Activated gamma-delta T cell treated with anti-CD3 and anti-CD28 coated beads, Interleukin-2, amount 50 U/mL, for 16 hours (primary cell): Measurements from ENCODE around the gene KRTAP5-5.
"Not testable (repeated sequence)": the region's sequence is repeated elsewhere in the genome, so short reads cannot be mapped to it uniquely, and the experiment has no call there.

Source experiments
- DNase-seq: peaks from one replicate; pipeline ENCODE4 v3.0.0-alpha.2; 2020; ENCODE audit warnings: low read depth

The KRTAP5-5 gene

DNA sequence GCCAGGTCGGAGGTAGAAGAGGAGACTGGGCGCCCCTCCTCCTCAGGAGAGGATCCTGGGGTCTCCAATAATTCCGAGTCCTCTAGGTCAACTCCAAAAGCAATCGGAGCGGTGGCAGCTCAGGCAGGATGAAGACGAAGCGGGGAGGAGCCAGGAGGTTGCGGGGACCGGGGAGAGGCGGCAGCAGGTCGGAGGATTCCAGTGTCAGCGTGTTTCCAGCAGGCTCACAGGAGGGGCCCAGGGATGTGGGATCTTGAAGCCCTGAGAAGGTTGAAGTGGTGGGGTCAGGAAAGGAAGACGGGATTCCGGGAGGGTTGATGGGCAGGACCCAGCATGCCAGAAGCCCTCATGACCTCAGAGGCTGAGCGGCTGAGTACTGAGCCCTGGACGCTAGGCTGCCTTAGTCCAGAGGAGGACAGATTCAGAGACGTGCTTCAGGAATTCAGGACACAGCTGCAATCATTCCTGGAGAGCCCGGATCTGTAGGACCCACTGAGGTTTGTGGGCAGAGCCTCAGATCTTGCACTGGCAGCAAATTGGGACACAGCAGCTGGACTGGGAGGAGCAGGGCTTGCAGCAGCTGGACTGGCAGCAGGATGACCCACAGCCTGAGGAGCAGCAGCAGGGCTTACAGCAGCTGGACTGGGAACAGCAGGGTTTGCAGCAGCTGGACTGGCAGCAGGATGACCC, 22.3 kb upstream of the KRTAP5-5 start:
- DNase-seq: not testable (repeated sequence)

- not testable (repeated sequence) for DNase-seq
Observed at GRCh38 chr11:1607901-1608300, 21.7 kb upstream of the KRTAP5-5 start.

- no peak for DNase-seq
Observed at GRCh38 chr11:1608363-1608762, 21.2 kb upstream of the KRTAP5-5 start, which contains the start of gene KRTAP5-3. TSS of gene KRTAP5-3 (minus strand) at chr11:1608463. CDS start at chr11:1608385, 78 bp downstream.

GRCh38 chr11:1618231-1618630, 11.3 kb upstream of the KRTAP5-5 start:
- DNase-seq: no peak

- DNase-seq: no peak
Observed at GRCh38 chr11:1619449-1619848, 10.1 kb upstream of the KRTAP5-5 start.

DNA sequence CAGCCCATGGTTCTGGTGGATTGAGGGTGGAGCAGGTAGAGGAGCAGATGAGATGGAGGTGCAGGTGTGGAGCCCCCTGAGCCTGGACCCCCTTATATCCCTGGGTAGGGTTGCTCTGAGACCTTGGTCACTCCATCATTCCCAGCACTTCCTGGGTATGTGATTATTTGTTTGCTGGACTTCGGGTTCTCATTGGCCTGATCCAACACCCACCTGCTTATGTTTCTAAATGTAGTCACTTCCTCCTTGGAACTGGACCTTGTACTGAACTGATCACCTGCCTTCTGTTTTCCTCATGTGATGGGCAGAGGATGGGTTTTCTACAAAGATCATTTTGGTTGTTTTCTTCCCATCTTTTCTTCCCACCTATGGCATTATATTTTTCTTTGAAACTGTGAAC, 7.5 kb upstream of the KRTAP5-5 start, which contains the start of gene KRTAP5-4:
TSS of gene KRTAP5-4 (minus strand) at position 53 of the 400 bp plus-strand sequence. CDS start at position 8, 45 bp downstream.
- no peak for DNase-seq

- DNase-seq: no peak
Observed at GRCh38 chr11:1623716-1624115, 5.9 kb upstream of the KRTAP5-5 start.

- DNase-seq: no peak
Observed at GRCh38 chr11:1624621-1625020, 5.0 kb upstream of the KRTAP5-5 start.

- DNase-seq: no peak
Observed at GRCh38 chr11:1625541-1625940, 4.0 kb upstream of the KRTAP5-5 start.

DNA sequence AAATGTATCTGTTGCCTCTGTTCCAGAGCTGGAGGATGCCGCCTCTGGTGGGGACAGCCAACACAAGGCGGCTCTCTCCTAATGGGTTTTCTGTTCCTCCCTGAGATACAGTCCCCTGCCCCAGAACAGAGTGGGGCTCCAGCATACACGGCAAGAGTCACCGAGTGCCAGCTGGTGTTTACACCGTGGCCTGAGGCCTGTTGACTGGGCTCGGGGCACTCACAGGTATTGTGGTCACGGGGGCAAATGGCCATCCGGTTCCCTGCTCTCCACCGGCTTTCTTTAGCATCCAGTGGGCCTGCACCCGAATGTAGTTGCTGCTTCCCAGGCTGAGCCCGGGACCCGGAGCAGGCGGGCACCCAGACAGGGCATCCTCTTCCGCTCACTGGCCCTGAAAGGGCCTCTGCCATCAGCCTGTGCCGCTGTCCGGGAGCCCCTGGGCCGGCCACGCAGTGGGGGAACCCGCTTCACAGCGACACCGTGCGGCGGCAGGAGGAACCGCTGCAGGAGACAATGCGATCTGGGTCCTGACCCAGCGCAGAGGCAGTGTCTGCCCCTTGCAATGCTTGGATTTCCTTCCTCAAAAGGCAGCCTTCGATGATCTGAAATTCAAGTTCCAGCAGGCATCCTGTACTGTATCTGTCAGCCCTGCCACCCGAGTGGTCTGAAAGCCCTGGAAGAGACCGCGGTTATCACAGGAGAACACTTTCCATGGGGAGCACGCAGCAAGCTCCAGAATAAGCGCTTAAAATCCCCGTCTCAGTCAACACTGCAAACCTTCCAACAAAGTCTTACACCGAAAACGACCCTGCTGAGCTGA, 859 bp upstream of the KRTAP5-5 start:
- DNase-seq: peak; percentile 24

DNA sequence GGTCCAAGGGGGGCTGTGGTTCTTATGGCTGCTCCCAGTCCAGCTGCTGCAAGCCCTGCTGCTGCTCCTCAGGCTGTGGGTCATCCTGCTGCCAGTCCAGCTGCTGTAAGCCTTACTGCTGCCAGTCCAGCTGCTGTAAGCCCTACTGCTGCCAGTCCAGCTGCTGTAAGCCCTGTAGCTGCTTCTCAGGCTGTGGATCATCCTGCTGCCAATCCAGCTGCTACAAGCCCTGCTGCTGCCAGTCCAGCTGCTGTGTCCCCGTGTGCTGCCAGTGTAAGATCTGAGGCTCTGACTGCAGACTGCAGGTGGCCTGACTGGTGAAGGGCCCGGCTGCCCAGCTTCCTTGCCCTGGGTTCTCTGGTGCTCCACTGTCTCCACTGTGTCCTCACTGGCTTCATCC, 696 bp downstream of the KRTAP5-5 start:
- no peak for DNase-seq

DNA sequence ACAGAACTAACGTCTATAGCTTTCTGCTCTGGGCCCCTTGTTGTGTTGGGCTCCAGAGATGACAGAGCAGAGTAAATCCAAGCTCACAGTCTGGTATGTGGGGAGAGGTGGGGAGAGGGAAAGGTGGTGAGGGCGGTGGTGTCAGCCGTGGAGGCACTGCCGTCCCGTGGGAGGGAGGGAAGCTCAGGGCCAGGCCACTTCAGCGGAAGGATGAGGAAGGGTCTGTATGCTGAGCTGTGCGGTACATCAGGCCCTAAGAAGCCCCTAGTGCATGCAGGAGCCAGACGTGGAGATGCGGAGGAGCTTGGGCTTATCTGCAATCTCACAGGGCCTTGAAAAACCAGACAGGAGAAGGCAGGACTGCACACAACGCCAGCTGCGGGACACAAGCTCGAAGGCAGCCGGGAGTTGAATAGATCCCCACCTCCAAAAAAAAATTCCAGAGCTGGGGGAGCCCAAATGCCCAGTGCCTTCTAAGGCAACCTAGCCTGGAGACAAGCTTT, 1.5 kb downstream of the KRTAP5-5 start:
- no peak for DNase-seq

DNA sequence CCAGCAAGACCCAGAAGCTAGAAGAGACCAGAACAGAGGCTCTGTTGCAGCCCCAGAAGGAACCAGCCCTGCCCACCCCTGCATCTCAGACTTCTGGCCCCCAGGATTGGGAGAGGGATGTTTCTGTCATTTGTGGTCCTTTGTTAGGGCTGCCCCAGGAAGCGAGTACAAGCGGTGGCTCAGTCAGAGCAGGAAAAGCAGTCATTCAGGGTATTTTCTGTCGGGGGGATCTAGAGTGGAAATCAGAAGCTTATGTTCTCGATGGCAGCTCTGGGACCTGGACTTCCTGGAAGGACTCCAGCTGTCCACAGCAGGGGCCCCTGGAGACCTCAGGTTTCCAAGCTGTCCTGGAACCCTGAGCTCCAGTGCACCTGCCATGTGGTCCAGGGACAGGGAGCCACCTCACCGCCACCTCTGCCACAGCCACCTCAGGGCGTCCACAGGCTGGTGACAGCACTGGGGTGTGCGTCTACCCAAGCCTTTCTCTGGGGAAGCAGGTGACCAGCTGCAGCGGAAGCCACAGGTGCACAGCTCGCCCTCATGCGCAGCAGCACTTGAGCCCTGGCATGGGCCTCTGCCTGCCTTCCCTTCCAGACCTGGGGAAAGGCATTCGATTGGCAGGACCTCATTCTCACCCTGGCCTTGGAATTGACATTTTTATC, 2.6 kb downstream of the KRTAP5-5 start:
- no peak for DNase-seq

DNA sequence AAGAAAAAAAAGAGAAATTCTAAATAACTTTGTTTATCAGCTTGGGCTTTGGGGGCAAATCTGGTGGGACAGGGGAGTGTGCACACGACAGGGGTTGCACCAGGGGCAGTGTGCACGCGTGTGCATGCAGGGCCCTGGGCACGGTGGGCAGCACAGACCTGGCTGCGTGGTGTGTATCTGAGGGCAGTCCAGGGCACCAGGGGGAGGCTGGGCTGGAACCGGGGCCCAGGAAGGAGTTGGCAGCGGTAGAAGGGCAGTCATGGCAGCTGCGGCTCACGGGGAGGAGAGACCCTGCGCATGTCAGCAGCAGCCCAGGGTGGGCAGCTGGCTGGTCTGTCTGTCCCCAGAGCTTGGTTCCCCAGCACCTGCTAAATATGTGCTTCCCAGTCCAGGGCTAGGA, 4.3 kb downstream of the KRTAP5-5 start:
- no peak for DNase-seq

DNA sequence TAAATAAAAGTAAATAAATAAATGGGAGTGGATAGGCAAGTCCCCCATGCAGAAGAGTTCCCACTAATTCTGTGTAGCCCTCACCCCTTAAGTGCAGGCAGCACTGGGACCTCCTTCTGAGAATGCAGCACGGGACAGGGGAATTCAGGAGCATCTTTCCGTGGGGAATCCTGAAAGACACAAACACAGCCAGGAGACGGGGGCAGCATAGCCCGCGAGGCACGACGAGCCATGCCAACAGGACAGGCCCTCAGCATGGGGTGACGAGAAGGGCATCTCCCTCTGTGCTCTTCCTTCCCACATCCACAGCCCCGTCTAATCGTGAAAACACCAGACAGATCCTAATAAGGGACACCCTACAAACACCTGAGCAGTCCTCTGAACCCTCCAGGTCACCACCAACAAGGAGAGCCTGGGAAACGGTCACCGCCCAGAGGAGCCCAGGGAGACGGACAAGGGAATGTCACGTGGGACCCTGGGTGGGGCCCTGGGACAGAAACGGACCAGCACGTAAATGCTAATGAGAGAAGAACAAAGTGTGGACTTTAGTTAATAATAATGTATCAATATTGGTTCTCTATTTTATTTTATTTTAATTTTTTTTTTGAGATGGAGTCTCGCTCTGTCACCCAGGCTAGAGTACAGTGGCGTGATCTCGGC, 6.8 kb downstream of the KRTAP5-5 start:
- no peak for DNase-seq

GRCh38 chr11:1637628-1638027, 8.1 kb downstream of the KRTAP5-5 start:
- DNase-seq: no peak

GRCh38 chr11:1638344-1638743, 8.8 kb downstream of the KRTAP5-5 start:
- no peak for DNase-seq

DNA sequence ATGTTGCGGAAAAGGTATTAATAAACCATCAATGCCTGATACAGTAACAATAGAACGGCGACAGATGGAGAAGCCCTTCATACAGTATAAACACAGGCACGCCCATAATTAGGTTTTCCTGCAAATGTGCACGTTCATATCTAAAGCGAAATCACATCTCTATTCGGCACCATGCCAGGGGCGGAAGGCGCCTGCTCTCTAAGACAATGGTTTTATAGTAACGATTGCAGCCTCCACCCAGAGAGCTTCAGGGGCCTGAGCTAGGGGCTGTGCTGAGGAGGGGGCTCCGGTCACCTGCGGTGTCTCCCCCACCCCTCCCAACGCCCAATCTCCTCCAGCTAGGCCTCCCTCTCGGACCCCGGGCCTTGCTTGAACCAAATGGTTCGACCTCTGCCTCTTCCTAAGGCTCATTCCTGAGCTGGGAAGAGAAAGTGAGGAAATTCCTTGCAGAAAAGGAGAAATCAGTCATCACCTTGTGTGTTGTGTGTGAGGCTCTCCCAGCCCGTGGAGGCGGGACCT, 9.6 kb downstream of the KRTAP5-5 start:
- DNase-seq: no peak

- DNase-seq: no peak
Observed at GRCh38 chr11:1639666-1640065, 10.1 kb downstream of the KRTAP5-5 start.

DNA sequence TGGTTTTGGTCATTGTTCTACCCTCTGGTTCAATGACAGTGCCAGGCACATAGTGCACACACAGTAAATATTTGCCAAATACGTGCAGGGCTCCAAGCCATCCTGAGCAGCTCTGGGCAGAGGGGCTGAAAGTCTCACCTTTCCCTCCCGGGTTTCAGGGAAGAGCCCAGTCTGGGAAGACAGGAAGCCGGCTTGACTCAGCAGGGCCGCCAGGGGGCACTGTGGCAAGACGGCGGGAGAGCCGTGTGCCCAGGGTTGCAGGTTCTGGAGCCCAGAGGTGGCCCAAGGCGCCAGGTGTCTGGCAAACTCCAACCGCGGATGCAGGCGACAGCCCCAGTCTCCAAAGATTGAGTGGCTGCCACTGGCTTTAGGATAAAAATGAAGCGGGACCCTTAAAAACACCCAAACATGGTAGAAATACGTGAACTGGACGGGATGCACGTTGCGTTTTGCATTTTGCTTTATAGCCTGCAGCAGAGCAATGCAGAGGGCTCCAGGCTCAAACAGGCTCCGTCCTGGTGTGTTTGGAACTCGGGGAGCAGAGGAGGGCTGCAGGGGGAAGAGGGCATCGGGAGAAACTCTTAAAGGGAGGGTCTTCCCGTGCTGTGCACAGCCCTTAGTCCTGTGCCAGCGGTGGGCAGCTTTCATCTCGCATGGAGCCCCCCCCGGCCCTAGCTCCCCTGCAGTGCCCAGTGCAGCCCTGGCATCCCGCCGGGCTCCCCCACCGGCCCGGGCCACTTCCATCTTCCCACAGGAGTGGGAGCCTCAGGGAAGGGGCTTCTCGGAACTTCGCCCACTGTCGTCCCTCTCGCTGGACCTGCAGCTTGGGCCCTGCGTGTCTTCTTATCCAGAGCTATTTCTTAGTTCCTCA, 10.7 kb downstream of the KRTAP5-5 start:
- DNase-seq: no peak

DNA sequence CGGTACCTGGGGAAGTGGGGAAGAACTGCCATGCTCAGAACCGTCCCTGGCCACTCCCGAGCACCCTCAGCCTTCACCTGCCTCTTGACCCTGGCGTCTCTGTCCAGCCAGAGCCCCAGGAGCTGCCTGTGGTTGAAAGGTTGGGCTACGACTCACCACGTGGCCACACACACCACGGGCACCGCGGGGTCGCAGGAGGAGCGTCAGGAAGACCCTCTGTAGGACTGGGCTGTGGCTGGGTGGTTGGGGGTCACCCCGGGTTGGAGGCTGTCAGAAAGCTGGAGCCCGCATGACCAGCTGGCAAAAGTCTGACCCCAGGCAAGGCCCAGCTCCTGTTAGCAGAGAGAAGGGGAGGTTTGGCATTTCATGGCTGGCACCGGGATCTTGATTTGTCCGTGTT, 11.5 kb downstream of the KRTAP5-5 start:
- DNase-seq: no peak
